GM12801 (cell line): ENCODE measurements around the gene KRT6B.

Source experiments
- TF ChIP-seq, protein P1 (sequence below): IDR thresholded peaks from one replicate; pipeline ENCODE4 v1.5.1; 2011; ENCODE audit warnings: control low read depth; ENCODE audit not compliant: insufficient read length; ENCODE audit errors: extremely low read depth

KRT6B gene

DNA sequence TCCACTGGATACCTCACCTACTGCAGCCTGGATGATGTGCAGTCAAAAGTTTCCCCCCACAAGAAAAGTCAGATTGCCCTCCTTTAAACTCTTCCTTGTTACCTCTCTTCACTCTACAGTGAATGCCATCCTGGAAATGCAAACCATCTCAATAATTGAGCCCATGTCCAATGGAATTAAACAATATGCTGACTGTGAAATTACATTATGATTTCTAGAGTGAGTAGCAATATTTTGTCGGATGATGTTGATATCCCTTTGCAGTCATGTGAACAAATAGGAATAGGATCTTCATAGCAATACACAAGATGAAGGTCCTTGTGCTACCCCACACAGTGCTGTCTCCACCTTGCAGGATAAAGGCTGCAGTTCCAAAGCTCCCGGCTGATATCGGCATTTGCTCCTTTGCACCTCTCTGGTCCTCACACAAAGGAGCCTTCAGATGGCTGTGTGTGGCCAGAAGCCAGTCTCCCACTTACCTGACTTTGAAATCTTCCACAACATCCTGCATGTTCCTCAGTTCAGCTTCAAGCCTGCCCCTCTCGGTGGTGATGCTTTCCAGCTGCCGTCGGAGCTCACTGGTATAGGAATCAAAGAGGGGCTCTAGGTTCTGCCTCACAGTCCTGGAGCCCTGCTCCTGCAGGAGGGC is 19.3 kb downstream of the KRT6B start:
- TF ChIP-seq, protein P1, sequence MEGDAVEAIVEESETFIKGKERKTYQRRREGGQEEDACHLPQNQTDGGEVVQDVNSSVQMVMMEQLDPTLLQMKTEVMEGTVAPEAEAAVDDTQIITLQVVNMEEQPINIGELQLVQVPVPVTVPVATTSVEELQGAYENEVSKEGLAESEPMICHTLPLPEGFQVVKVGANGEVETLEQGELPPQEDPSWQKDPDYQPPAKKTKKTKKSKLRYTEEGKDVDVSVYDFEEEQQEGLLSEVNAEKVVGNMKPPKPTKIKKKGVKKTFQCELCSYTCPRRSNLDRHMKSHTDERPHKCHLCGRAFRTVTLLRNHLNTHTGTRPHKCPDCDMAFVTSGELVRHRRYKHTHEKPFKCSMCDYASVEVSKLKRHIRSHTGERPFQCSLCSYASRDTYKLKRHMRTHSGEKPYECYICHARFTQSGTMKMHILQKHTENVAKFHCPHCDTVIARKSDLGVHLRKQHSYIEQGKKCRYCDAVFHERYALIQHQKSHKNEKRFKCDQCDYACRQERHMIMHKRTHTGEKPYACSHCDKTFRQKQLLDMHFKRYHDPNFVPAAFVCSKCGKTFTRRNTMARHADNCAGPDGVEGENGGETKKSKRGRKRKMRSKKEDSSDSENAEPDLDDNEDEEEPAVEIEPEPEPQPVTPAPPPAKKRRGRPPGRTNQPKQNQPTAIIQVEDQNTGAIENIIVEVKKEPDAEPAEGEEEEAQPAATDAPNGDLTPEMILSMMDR, result no peak

DNA sequence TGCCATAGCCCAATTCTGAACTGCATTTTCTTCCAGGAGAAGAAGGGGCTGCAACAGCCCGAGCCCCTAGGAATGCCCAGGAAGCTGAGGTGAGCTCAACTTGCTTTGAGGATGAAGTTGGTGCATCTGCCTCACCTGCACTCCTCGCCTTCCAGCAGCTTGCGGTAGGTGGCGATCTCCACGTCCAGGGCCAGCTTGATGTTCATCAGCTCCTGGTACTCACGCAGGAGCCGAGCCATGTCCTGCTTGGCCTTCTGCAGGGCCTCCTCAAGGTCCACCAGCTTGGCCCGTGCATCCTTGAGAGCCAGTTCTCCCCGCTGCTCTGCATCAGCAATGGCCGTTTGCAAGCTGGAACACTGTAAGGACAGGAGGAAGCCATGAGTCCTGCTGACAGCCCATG is 23.8 kb downstream of the KRT6B start:
- TF ChIP-seq, protein P1, result no peak

DNA sequence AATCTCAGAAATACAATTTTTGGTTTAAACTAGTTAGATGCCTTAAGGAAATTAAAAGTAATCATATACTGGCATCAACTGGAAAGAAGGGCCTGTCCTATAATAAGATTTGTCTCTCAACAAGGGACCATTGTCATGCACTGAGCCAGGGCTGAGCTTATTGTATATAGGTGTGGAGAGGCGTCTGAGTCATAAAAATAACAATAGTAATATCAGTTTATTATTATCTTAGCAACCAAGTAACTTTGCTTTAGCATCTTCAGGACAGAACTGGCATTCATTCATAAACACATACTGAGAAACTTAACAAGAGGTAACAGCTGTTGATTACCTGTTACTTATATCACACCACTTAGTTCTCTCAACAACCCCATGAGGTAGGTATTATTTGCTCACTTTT is 24.9 kb downstream of the KRT6B start:
- TF ChIP-seq, protein P1, result no peak

DNA sequence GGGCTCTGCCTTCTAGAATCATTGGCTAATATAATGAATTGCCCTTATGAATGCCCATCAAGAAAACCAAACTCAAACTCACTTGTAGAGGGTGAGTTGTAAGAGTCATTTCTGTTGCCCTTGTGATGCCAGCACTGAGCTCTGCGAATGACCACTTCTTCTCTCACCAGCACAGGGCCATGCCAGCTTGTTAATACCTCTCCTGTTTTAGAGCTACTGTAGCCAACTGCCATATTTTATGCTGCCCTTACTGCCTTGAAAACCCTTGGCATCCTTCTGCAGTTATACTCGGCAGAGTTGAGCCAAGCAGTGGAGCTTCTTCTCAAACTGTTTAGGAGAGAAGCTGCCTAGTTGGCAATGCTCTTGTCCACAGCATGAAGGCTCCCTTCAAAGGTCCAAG is 25.9 kb downstream of the KRT6B start:
- TF ChIP-seq, protein P1, result no peak

DNA sequence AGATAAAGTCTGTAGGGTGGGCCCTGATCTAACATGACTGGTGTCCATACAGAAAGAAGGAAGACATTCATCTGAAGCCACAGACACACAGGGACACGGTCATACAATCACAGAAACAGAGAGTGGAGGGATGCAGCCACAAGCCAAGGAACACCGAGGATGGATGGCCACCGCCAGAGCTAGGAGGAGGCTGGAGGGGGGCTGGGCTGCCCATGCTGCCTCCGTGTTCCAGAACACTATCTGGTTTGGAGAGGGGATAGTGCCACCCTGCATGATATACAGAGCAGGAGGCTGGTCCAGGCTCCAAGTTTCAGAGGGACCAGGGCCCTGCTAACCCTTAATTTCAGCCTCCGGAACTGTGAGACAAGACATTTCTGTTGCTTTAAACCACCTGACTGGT is 26.5 kb downstream of the KRT6B start:
- TF ChIP-seq, protein P1, result no peak

DNA sequence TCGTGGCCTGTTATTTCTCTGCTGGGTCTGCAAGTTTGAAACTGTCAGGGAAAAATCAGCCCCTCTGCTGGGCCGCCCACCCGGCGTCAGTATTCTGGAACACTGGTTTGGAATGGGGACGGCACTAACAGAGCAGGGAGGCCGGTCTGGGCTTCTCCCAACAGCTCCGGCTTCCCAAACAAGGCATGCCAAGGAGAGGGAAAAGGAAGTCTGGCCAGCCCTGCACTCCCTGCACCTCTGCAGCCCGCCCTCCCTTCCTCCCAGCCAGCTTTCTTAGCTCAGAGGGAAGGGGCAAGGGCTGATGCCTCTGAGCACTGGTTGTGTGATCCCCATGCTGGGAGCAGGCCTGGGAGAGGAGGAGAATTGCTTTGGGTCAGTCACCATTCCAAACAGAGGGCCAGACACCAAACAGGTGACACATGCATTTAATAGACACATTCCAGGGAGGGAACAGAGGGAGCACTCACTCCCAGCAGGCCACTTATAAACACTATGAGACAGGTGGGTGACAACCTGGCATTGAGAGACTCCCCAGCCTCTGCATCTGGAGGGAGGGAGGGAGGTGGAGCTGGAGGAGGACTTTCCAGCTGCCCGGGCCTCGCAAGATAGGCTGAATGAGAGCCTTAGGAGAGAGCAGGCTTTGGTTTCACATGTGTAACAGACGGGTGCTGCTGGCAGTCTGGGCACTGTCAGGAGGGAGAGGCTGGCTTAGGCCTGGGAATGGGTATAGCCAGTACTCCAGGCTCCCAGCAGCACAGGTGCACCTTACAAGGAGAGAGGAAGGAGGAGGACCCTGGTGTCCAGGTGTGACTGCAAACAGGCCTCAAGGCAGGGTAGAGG is 28.1 kb downstream of the KRT6B start:
- TF ChIP-seq, protein P1, result no peak

DNA sequence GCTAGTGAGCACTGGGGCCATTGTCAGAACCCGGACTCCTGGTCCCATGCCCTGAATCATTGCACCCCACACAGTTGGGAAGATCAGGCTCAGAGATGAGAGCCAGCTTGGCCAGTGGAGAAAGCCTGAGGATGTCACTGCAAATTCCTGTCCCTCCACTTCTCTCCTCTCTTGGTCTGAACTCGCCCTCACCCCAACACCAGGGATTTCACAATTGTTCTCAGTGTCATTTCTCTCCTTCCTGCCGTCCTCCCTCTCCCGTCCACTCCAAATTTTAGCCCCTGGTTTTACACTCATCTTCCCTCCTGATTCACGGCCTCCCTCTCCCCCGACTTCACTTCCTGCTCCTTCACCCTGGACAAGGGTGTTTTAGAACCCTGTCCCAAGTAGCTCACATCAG is 28.9 kb downstream of the KRT6B start:
- TF ChIP-seq, protein P1, result no peak
